Measurements from ENCODE around the gene ZNRF2. TPM values are rescaled to one million over a fixed set of nuclear protein-coding genes. Genes with fewer than 3 reads are reported as not detected.

ZNRF2 gene
- total and polyA plus RNA-seq, 2 donors (not counting 3 experiments of a cell fraction or from before 2014, with no cell fraction given) = 1.4 to 5.9 TPM

DNA sequence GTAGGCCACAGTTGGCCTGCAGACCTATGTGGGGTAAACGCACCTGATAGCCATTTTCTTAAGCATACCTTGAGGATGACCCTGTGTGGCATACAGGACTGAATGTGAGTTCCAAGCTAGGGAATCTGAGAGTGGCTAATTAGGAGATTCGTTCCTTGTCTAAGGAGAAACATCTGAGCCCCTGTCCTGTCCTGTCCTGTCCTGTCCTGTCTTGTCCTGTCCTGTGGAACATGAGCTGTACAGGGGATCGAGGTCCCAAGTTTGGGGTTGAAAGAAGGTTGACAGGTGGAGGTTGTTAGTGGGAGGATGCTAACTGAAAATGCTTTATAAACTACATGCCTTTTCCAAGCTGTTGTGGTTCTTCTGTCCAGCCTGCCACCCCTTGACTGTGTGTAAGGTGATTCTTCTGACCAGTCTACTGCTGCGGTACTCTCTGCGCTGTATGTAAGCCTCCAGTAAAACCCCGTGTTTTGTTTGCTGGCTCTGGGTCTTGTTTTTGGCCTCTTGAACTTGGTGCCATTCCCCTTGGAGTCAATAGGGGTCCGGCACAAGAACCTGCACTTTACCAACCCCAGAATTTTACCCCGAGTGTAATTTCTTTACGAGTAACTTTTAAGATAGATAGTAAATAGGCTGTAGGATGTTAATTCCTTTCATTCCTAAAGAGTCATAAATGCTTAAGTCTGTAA is 26.4 kb downstream of the ZNRF2 start:
- Histone ChIP-seq H3K4me2 (ENCODE audit: insufficient read depth, low read length) (no peak overlapping the region), H3K9ac (replicated peaks; ENCODE audit: extremely low read depth, insufficient read depth, low read length) (no peak overlapping the region), H3K4me3 (replicated peaks in 1 of 3; ENCODE audit: insufficient read depth in 1 of 3, low read depth in 1 of 3, low read length in 3 of 3) (no peak overlapping the region), H3K9me1 (replicated peaks; ENCODE audit: control insufficient read depth, extremely low read depth, insufficient read depth, low read length) (no peaks in the 10 kb centered on the region), H4K20me1 (replicated peaks; ENCODE audit: control insufficient read depth, extremely low read depth, insufficient read depth, low read length) (no peaks in the 10 kb centered on the region), H3K4me1 (ENCODE audit: control insufficient read depth, extremely low read depth, insufficient read depth, low read length) (no peaks in the 10 kb centered on the region), H3K9me3 (replicated peaks; ENCODE audit: control insufficient read depth, insufficient read depth, low read length) (no peaks in the 10 kb centered on the region), H3K79me2 (ENCODE audit: control insufficient read depth, insufficient read depth, low read length) (peaks cover 2% of the 10 kb centered on the region), H3K27ac (ENCODE audit: insufficient read depth, low read depth, low read length) (no peak overlapping the region), H3K27me3 (ENCODE audit: control insufficient read depth in 2 of 2, insufficient read depth in 2 of 2, low read length in 2 of 2) (no peaks in the 10 kb centered on the region), H3K36me3 (ENCODE audit: control insufficient read depth in 2 of 2, extremely low read depth in 1 of 2, insufficient read depth in 2 of 2, low read length in 2 of 2) (no peaks in the 10 kb centered on the region), H2AFZ (ENCODE audit: low read depth, low read length) (no peak overlapping the region)
- intact Hi-C loops (cut with micrococcal nuclease) = no loop called here
- DNase-seq (ENCODE audit: low read depth, low spot score) (no peak), FAIRE-seq (no peak)
- ChIA-PET POLR2A (no interaction called here), CTCF (interaction anchor here (1.4 to 2.9 kb wide), 2 partner anchors 10 to 15 kb away, joined by 3 to 10 read pairs; no protein-coding TSS in a partner anchor)
- dilution Hi-C loops (cut with MboI; ENCODE audit: extremely low pct_ligation_motif_present, low sequenced_read_pairs) = no loop called here
- no TSS peak for BruUV-seq (replicated peaks)
- TF ChIP-seq FOS (IDR thresholded peaks at IDR 0.05; ENCODE audit: borderline replicate concordance, insufficient read depth, low read length) (no peak), MYC (IDR thresholded peaks at IDR 0.05; ENCODE audit: low read depth, low read length) (no peak), JUN (IDR thresholded peaks at IDR 0.05; ENCODE audit: borderline replicate concordance, insufficient read depth, insufficient read length, low read depth) (no peak), EZH2 (IDR thresholded peaks at IDR 0.05; ENCODE audit: borderline replicate concordance, low read depth, low read length, severe bottlenecking) (no peak), POLR2AphosphoS5 (IDR thresholded peaks at IDR 0.05; ENCODE audit: insufficient read depth, low read depth, low read length) (no peak), POLR2A (IDR thresholded peaks at IDR 0.05; ENCODE audit: low read depth, low read length) (no peak), GATA2 (IDR thresholded peaks at IDR 0.05; ENCODE audit: insufficient read depth, insufficient read length, low read depth, low read length) (no peak)
- TF ChIP-seq, protein P1, sequence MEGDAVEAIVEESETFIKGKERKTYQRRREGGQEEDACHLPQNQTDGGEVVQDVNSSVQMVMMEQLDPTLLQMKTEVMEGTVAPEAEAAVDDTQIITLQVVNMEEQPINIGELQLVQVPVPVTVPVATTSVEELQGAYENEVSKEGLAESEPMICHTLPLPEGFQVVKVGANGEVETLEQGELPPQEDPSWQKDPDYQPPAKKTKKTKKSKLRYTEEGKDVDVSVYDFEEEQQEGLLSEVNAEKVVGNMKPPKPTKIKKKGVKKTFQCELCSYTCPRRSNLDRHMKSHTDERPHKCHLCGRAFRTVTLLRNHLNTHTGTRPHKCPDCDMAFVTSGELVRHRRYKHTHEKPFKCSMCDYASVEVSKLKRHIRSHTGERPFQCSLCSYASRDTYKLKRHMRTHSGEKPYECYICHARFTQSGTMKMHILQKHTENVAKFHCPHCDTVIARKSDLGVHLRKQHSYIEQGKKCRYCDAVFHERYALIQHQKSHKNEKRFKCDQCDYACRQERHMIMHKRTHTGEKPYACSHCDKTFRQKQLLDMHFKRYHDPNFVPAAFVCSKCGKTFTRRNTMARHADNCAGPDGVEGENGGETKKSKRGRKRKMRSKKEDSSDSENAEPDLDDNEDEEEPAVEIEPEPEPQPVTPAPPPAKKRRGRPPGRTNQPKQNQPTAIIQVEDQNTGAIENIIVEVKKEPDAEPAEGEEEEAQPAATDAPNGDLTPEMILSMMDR (IDR thresholded peaks at IDR 0.05; ENCODE audit: extremely low read depth in 1 of 2, insufficient read depth in 1 of 2, low read depth in 1 of 2, low read length in 2 of 2) = no peak
- TF ChIP-seq, protein P2, sequence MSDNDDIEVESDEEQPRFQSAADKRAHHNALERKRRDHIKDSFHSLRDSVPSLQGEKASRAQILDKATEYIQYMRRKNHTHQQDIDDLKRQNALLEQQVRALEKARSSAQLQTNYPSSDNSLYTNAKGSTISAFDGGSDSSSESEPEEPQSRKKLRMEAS (IDR thresholded peaks at IDR 0.05; ENCODE audit: insufficient read depth, insufficient read length) = no peak

All from endothelial cell of umbilical vein (primary cell).